ENCODE data around the gene SSBP1.
A peak's percentile ranks its signal among the peaks of the same experiment; 100 is the strongest.
"Not testable (repeated sequence)": the region's sequence is repeated elsewhere in the genome, so short reads cannot be mapped to it uniquely, and the experiment has no call there.

Gene SSBP1

GRCh38 chr7:141748396-141748795 is 10.2 kb downstream of the SSBP1 start:
- no peaks in the 10 kb centered on the region for H3K27me3 ChIP-seq (ENCODE audit: insufficient read depth, low read depth, severe bottlenecking)
- peaks cover 76% of the 10 kb centered on the region for H3K36me3 ChIP-seq
- H3K9me3 ChIP-seq (ENCODE audit: severe bottlenecking) = no peaks in the 10 kb centered on the region
- DNase-seq = no peak
- H3K27ac ChIP-seq = no peak overlapping the region
- TF ChIP-seq CTCF (IDR thresholded peaks at IDR 0.05; ENCODE audit: low read depth, low read length) = no peak
- no peak overlapping the region for H3K4me3 ChIP-seq (ENCODE audit: low read depth, low read length)

- DNase-seq; H3K4me3 ChIP-seq (ENCODE audit: low read depth, low read length); H3K9me3 ChIP-seq (ENCODE audit: severe bottlenecking); H3K27me3 ChIP-seq (ENCODE audit: insufficient read depth, low read depth, severe bottlenecking); H3K27ac ChIP-seq: not testable (repeated sequence)
- peaks cover 49% of the 10 kb centered on the region for H3K36me3 ChIP-seq
These were observed 13.7 kb downstream of the SSBP1 start for GRCh38 chr7:141751904-141752303.

- H3K9me3 ChIP-seq (ENCODE audit: severe bottlenecking) = no peaks in the 10 kb centered on the region
- TF ChIP-seq CTCF (IDR thresholded peaks at IDR 0.05; ENCODE audit: low read depth, low read length) = peak; percentile 38; the same call in 1 of the 2 replicates
- H3K36me3 ChIP-seq = peaks cover 46% of the 10 kb centered on the region
- H3K27me3 ChIP-seq (ENCODE audit: insufficient read depth, low read depth, severe bottlenecking) = no peaks in the 10 kb centered on the region
- no peak overlapping the region for H3K4me3 ChIP-seq (ENCODE audit: low read depth, low read length)
- no peak for DNase-seq
- no peak overlapping the region for H3K27ac ChIP-seq
These were observed 14.5 kb downstream of the SSBP1 start for GRCh38 chr7:141752634-141753033.

GRCh38 chr7:141754939-141755338 is 16.8 kb downstream of the SSBP1 start:
- DNase-seq = peak; percentile 16
- H3K36me3 ChIP-seq = peaks cover 34% of the 10 kb centered on the region
- H3K9me3 ChIP-seq (ENCODE audit: severe bottlenecking) = no peaks in the 10 kb centered on the region
- TF ChIP-seq CTCF (IDR thresholded peaks at IDR 0.05; ENCODE audit: low read depth, low read length) = peak; percentile 45
- H3K4me3 ChIP-seq (ENCODE audit: low read depth, low read length) = no peak overlapping the region
- no peak overlapping the region for H3K27ac ChIP-seq
- no peaks in the 10 kb centered on the region for H3K27me3 ChIP-seq (ENCODE audit: insufficient read depth, low read depth, severe bottlenecking)

- H3K36me3 ChIP-seq = peaks cover 13% of the 10 kb centered on the region; the same call in 1 of the 2 replicates
- no peaks in the 10 kb centered on the region for H3K27me3 ChIP-seq (ENCODE audit: insufficient read depth, low read depth, severe bottlenecking)
- H3K9me3 ChIP-seq (ENCODE audit: severe bottlenecking) = no peaks in the 10 kb centered on the region
- TF ChIP-seq CTCF (IDR thresholded peaks at IDR 0.05; ENCODE audit: low read depth, low read length) = no peak
- no peak within 1 kb of the TSS for H3K27ac ChIP-seq
- no peak within 1 kb of the TSS for H3K4me3 ChIP-seq (ENCODE audit: low read depth, low read length)
- DNase-seq = no peak
These were observed 25.6 kb downstream of the SSBP1 start, which contains the start of gene TAS2R3 for GRCh38 chr7:141763797-141764196. TSS of gene TAS2R3 (plus strand) at chr7:141764097. CDS start at chr7:141764159, 62 bp downstream.

- H3K27ac ChIP-seq; H3K27me3 ChIP-seq (ENCODE audit: insufficient read depth, low read depth, severe bottlenecking); H3K4me3 ChIP-seq (ENCODE audit: low read depth, low read length); H3K9me3 ChIP-seq (ENCODE audit: severe bottlenecking); DNase-seq; H3K36me3 ChIP-seq: not testable (repeated sequence)
These were observed 32.0 kb downstream of the SSBP1 start for GRCh38 chr7:141770083-141770583.

- H3K4me3 ChIP-seq (ENCODE audit: low read depth, low read length) = no peak within 1 kb of the TSS
- no peaks in the 10 kb centered on the region for H3K27me3 ChIP-seq (ENCODE audit: insufficient read depth, low read depth, severe bottlenecking)
These were observed 38.2 kb downstream of the SSBP1 start, which contains the start of gene TAS2R4 for GRCh38 chr7:141776374-141776773. TSS of gene TAS2R4 (plus strand) at chr7:141776674. CDS start at chr7:141778489, 1,815 bp downstream.

More at GRCh38 chr7:141776374-141776773, 38.2 kb downstream of the SSBP1 start, which contains the start of gene TAS2R4:
- no peak for DNase-seq
- H3K36me3 ChIP-seq = peaks cover 10% of the 10 kb centered on the region
- no peak for TF ChIP-seq CTCF (IDR thresholded peaks at IDR 0.05; ENCODE audit: low read depth, low read length)
- no peak within 1 kb of the TSS for H3K27ac ChIP-seq
- no peaks in the 10 kb centered on the region for H3K9me3 ChIP-seq (ENCODE audit: severe bottlenecking)

Measured in WERI-Rb-1 (cell line).